PFSK-1 (cell line): Measurements from ENCODE around the gene PPP6R1.

ENCODE experiments used
- FOXP2 ChIP-seq: optimal IDR thresholded peaks from 2 replicates; pipeline ENCODE3; 2011; ENCODE audit warnings: borderline replicate concordance, control low read depth, inconsistent platforms; ENCODE audit not compliant: insufficient read depth; ENCODE audit errors: extremely low read length, extremely low read depth
- POLR2AphosphoS5 ChIP-seq: IDR thresholded peaks from 2 replicates; pipeline ENCODE4 v1.6.1; 2012; ENCODE audit warnings: low read depth, mild to moderate bottlenecking, control low read depth, low read length, moderate library complexity
- TAF1 ChIP-seq: IDR thresholded peaks from 2 replicates; pipeline ENCODE4 v1.6.1; 2012; ENCODE audit warnings: low read length, control low read depth, borderline replicate concordance; ENCODE audit not compliant: insufficient read depth
- TF ChIP-seq, protein P1 (sequence below), 2 experiments: IDR thresholded peaks; 2 replicates each; pipeline versions ENCODE4 v1.6.1 to v1.8.0; 2011 to 2012; ENCODE audit warnings: low read depth in 2 of 2, low read length in 2 of 2, control low read depth in 1 of 2, inconsistent platforms in 1 of 2, mild to moderate bottlenecking in 1 of 2, moderate library complexity in 1 of 2; ENCODE audit not compliant: insufficient read depth in 1 of 2

DNA sequence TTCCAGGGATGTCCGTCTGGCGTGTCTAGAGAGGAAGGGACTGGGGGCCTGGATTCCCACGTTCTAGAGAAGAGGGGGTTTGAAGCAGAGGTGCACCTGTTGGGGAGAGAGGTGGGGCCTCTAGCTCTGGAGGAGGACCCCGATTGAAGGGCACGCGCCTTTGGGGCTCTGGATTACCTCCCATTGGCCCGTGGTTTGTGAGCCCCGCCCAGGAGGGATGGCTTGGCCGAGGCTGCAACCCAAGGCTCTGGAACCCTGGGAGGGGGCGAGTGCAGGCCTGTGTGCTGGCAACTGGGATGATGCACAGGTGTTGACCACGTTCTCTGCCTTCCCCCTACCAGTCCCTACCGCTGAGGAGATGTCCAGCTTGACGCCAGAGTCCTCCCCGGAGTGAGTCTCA is 46.2 kb upstream of the PPP6R1 start:
- TF ChIP-seq, protein P1, sequence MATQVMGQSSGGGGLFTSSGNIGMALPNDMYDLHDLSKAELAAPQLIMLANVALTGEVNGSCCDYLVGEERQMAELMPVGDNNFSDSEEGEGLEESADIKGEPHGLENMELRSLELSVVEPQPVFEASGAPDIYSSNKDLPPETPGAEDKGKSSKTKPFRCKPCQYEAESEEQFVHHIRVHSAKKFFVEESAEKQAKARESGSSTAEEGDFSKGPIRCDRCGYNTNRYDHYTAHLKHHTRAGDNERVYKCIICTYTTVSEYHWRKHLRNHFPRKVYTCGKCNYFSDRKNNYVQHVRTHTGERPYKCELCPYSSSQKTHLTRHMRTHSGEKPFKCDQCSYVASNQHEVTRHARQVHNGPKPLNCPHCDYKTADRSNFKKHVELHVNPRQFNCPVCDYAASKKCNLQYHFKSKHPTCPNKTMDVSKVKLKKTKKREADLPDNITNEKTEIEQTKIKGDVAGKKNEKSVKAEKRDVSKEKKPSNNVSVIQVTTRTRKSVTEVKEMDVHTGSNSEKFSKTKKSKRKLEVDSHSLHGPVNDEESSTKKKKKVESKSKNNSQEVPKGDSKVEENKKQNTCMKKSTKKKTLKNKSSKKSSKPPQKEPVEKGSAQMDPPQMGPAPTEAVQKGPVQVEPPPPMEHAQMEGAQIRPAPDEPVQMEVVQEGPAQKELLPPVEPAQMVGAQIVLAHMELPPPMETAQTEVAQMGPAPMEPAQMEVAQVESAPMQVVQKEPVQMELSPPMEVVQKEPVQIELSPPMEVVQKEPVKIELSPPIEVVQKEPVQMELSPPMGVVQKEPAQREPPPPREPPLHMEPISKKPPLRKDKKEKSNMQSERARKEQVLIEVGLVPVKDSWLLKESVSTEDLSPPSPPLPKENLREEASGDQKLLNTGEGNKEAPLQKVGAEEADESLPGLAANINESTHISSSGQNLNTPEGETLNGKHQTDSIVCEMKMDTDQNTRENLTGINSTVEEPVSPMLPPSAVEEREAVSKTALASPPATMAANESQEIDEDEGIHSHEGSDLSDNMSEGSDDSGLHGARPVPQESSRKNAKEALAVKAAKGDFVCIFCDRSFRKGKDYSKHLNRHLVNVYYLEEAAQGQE (IDR thresholded peaks at IDR 0.05; ENCODE audit: insufficient read depth in 1 of 2, low read depth in 2 of 2, low read length in 2 of 2), result no peak
- TF ChIP-seq TAF1 (no peak), FOXP2 (no peak), POLR2AphosphoS5 (no peak)
